ENCODE data around the gene S100A12. TPM values are rescaled to one million over a fixed set of nuclear protein-coding genes. Genes with fewer than 3 reads are reported as not detected.

S100A12 gene
- total RNA-seq, 1 experiment from 2014 or later = not detected

DNA sequence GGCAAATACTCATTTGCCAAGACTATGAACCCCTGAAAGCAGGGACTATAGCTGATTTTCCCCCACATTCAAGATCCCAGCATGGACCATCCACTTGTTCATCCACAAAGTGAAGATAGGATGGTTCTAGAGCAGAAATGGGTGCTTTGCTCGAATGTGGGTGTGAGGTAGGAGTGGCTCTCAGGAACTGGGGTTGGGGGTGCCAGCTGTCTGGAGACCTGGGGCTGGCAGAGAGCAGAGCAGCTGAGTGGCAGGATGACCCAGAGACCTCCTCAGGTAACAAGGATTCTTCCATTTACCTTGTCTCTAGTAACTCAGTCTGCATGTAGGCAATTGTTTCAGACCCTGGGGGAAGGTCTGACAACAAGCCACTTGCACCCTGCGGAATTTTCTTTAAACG, 11.8 kb downstream of the S100A12 start:
- POLR2A ChIA-PET = interaction anchor here (1.0 to 5.1 kb wide), 4 partner anchors 12 to 131 kb away, joined by 5 to 46 read pairs (median 10); partner anchors contain the start of genes S100A12 and S100A8
- CTCF ChIA-PET = interaction anchor here (2.8 to 28.2 kb wide), 4 partner anchors 7 to 133 kb away, joined by 14 to 1438 read pairs (median 46); partner anchors contain the start of genes S100A12 and S100A9
- Mint-ChIP-seq H3K27me3 (ENCODE audit: insufficient read depth, unreplicated experiment) (no peaks in the 10 kb centered on the region), H3K4me1 (ENCODE audit: insufficient read depth, unreplicated experiment) (peaks cover 65% of the 10 kb centered on the region), H3K27ac (ENCODE audit: low read depth, unreplicated experiment) (no peak overlapping the region), H3K36me3 (ENCODE audit: insufficient read depth, unreplicated experiment) (peaks cover 14% of the 10 kb centered on the region), H3K9me3 (ENCODE audit: unreplicated experiment) (no peaks in the 10 kb centered on the region), H3K4me3 (ENCODE audit: unreplicated experiment) (no peak overlapping the region)
- TF ChIP-seq, protein P1, sequence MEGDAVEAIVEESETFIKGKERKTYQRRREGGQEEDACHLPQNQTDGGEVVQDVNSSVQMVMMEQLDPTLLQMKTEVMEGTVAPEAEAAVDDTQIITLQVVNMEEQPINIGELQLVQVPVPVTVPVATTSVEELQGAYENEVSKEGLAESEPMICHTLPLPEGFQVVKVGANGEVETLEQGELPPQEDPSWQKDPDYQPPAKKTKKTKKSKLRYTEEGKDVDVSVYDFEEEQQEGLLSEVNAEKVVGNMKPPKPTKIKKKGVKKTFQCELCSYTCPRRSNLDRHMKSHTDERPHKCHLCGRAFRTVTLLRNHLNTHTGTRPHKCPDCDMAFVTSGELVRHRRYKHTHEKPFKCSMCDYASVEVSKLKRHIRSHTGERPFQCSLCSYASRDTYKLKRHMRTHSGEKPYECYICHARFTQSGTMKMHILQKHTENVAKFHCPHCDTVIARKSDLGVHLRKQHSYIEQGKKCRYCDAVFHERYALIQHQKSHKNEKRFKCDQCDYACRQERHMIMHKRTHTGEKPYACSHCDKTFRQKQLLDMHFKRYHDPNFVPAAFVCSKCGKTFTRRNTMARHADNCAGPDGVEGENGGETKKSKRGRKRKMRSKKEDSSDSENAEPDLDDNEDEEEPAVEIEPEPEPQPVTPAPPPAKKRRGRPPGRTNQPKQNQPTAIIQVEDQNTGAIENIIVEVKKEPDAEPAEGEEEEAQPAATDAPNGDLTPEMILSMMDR (IDR thresholded peaks at IDR 0.05; ENCODE audit: unreplicated experiment) = no peak
- BruUV-seq (replicated peaks) = no TSS peak
- DNase-seq (ENCODE audit: unreplicated experiment) = no peak
- intact Hi-C loops (cut with micrococcal nuclease) = no loop called here

DNA sequence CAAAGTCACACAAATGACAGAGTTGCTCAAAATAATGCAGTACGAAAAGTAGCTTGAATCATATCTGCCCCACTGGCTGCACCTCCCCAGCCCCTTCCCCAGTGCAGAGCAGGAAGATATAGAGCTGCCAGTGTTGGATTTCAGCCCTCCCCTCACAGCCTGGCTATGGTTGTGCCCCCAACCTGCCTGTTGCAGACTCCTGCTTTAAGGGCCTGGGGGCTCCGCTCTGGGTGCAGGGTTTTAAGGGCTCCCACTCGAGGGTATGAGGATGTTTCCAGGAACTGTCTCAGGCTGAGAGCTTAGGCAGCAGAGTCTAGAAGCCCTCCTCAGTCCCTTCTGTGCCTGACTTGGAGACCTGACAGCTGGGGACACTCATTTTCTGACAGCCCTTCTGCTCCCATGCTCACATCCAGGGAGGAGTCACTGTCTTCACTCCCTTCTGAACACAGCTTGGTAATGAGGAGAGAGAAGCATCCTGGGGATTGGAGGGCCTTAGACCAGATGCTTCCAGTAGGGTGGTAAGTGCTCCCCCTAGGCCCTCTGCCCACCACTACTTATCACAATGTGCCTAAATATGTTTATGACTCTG, 13.1 kb downstream of the S100A12 start:
- peaks cover 72% of the 10 kb centered on the region for H3K4me1 Mint-ChIP-seq (ENCODE audit: insufficient read depth, unreplicated experiment)
- H3K27ac Mint-ChIP-seq (ENCODE audit: low read depth, unreplicated experiment) = no peak overlapping the region
- CTCF ChIA-PET = interaction anchor here (0.9 to 28.2 kb wide), 3 partner anchors 9 to 134 kb away, joined by 3 to 1438 read pairs (median 52); no protein-coding TSS in a partner anchor
- peaks cover 14% of the 10 kb centered on the region for H3K36me3 Mint-ChIP-seq (ENCODE audit: insufficient read depth, unreplicated experiment)
- POLR2A ChIA-PET = interaction anchor here (0.6 to 1.4 kb wide), 5 partner anchors 14 to 158 kb away, joined by 3 to 6 read pairs (median 4); partner anchors contain the start of gene S100A12
- intact Hi-C loops (cut with micrococcal nuclease) = no loop called here
- BruUV-seq (replicated peaks) = no TSS peak
- TF ChIP-seq, protein P1 (IDR thresholded peaks at IDR 0.05; ENCODE audit: unreplicated experiment) = no peak
- no peak for DNase-seq (ENCODE audit: unreplicated experiment)
- no peaks in the 10 kb centered on the region for H3K27me3 Mint-ChIP-seq (ENCODE audit: insufficient read depth, unreplicated experiment)
- H3K9me3 Mint-ChIP-seq (ENCODE audit: unreplicated experiment) = no peaks in the 10 kb centered on the region
- no peak overlapping the region for H3K4me3 Mint-ChIP-seq (ENCODE audit: unreplicated experiment)

DNA sequence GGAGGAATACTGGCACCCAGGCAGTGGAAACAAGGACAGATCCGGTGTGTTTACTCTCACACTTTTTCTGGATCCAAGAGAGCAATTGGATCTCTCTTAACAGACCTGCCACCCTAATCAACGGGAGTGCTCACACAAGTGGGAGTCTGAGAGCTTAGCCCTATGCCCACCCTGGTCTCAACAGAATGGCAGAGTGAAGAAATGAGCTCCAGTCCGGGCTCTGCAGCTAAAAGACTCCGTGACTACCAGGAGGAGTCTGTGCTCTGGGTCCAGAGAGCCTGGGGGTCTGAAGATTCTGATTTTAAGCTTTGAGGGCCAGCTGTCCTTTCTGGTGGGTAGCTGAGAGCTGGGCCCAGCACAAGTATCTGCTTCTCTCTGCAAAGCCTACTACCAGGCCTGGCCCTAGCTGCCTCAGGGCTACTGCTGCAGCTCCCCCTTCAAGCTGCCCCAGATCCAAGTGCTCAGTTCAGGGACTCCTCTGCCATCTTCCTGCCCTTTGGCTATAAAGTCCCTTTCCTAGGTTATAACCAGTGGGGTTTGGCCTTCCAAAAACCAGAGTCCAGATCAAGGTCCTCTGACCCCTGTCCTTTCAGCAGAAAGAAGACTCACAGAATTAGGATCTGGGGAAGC, 13.8 kb downstream of the S100A12 start:
- DNase-seq (ENCODE audit: unreplicated experiment) = no peak
- H3K9me3 Mint-ChIP-seq (ENCODE audit: unreplicated experiment) = no peaks in the 10 kb centered on the region
- no peak overlapping the region for H3K27ac Mint-ChIP-seq (ENCODE audit: low read depth, unreplicated experiment)
- ChIA-PET POLR2A (interaction anchor here (0.8 to 1.4 kb wide), 3 partner anchors 14 to 34 kb away, joined by 3 to 6 read pairs (median 4); partner anchors contain the start of gene S100A12), CTCF (interaction anchor here (0.5 to 28.2 kb wide), 4 partner anchors 9 to 210 kb away, joined by 3 to 1438 read pairs (median 28); no protein-coding TSS in a partner anchor)
- no peaks in the 10 kb centered on the region for H3K27me3 Mint-ChIP-seq (ENCODE audit: insufficient read depth, unreplicated experiment)
- H3K4me3 Mint-ChIP-seq (ENCODE audit: unreplicated experiment) = no peak overlapping the region
- H3K36me3 Mint-ChIP-seq (ENCODE audit: insufficient read depth, unreplicated experiment) = peaks cover 14% of the 10 kb centered on the region
- intact Hi-C loops (cut with micrococcal nuclease) = no loop called here
- TF ChIP-seq, protein P1 (IDR thresholded peaks at IDR 0.05; ENCODE audit: unreplicated experiment) = no peak
- H3K4me1 Mint-ChIP-seq (ENCODE audit: insufficient read depth, unreplicated experiment) = peaks cover 76% of the 10 kb centered on the region
- BruUV-seq (replicated peaks) = no TSS peak
